Neutrophil (primary cell): ENCODE data around the gene ZC3H12C.
"Not testable (repeated sequence)": the region's sequence is repeated elsewhere in the genome, so short reads cannot be mapped to it uniquely, and the experiment has no call there.

Source experiments
- H3K27ac ChIP-seq: fragments of 200-600 bp; sonication (generic); 2 replicates; pipeline ENCODE4 v1.5.1; 2016; ENCODE audit warnings: mild to moderate bottlenecking, moderate library complexity
- H3K27me3 ChIP-seq: fragments of 200-600 bp; sonication (generic); 2 replicates; pipeline ENCODE4 v1.6.0; 2016; ENCODE audit warnings: mild to moderate bottlenecking
- H3K36me3 ChIP-seq: fragments of 200-600 bp; sonication (generic); 2 replicates; pipeline ENCODE4 v1.5.1; 2017
- H3K4me1 ChIP-seq, 2 experiments: fragments of 200-600 bp in 1 of 2; sonication (generic) in 1 of 2; 1 replicate in 1 of 2; 2 replicates in 1 of 2; pipeline versions ENCODE4 v1.5.1 to v1.6.1; 2013 to 2016; ENCODE audit warnings: low read depth in 1 of 2, low read length in 1 of 2, mild to moderate bottlenecking in 1 of 2, moderate library complexity in 1 of 2; ENCODE audit not compliant: control insufficient read depth in 1 of 2, insufficient read depth in 1 of 2
- H3K4me3 ChIP-seq, 2 experiments: fragments of 200-600 bp in 1 of 2; sonication (generic) in 1 of 2; 1 replicate in 1 of 2; 2 replicates in 1 of 2; pipeline ENCODE4 v1.5.1; 2013 to 2016; ENCODE audit warnings: low read depth in 1 of 2, low read length in 1 of 2, mild to moderate bottlenecking in 1 of 2, moderate library complexity in 1 of 2
- H3K9me3 ChIP-seq: fragments of 200-600 bp; sonication (generic); 2 replicates; pipeline ENCODE4 v1.5.1; 2016
- TF ChIP-seq, protein P1 (sequence below): fragments of 200-600 bp; sonication (generic); IDR thresholded peaks from 2 replicates; pipeline ENCODE4 v1.5.1; 2016; ENCODE audit warnings: antibody characterized with exemption

Gene ZC3H12C

DNA sequence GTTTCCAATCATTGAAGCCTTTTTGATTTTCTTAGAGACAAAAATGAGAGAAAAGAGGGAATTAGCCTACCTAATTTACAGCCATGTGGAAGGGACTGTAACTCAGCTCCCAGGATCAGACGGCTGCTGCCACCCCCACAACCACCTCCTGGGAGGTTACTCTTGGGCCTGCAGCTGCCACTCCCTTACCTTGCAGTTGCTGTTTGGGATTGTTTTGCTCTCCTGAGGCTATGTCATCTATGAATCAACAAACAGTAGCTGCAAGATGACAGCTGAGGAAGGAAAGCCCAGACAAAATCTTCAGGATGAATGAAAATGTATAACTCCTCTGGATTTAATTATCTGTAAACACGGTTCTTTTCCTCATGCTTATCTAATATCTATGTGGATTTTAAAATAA is 28.0 kb upstream of the ZC3H12C start:
- TF ChIP-seq, protein P1, sequence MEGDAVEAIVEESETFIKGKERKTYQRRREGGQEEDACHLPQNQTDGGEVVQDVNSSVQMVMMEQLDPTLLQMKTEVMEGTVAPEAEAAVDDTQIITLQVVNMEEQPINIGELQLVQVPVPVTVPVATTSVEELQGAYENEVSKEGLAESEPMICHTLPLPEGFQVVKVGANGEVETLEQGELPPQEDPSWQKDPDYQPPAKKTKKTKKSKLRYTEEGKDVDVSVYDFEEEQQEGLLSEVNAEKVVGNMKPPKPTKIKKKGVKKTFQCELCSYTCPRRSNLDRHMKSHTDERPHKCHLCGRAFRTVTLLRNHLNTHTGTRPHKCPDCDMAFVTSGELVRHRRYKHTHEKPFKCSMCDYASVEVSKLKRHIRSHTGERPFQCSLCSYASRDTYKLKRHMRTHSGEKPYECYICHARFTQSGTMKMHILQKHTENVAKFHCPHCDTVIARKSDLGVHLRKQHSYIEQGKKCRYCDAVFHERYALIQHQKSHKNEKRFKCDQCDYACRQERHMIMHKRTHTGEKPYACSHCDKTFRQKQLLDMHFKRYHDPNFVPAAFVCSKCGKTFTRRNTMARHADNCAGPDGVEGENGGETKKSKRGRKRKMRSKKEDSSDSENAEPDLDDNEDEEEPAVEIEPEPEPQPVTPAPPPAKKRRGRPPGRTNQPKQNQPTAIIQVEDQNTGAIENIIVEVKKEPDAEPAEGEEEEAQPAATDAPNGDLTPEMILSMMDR, result no peak
- no peak overlapping the region for H3K27ac ChIP-seq
- no peaks in the 10 kb centered on the region for H3K36me3 ChIP-seq
- H3K9me3 ChIP-seq, result no peaks in the 10 kb centered on the region
- H3K4me3 ChIP-seq, result no peak overlapping the region
- peaks cover 18 to 20% of the 10 kb centered on the region in 2 experiments for H3K4me1 ChIP-seq
- H3K27me3 ChIP-seq, result no peaks in the 10 kb centered on the region

DNA sequence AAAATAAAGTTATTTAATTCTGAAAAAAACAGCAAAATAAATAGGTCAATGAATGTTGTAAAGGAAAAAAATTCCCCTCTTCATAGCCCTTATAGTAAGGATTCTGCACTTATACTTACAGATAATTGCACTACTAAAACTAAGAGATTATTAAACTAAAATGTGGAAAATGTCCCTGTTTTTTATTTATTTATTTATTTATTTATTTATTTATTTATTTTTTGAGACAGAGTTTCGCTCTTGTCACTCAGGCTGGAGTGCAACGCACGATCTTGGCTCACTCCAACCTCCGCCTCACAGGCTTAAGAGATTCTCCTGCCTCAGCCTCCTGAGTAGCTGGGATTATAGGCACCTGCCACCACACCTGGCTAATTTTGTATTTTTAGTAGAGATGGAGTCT is 25.2 kb upstream of the ZC3H12C start:
- not testable (repeated sequence) for H3K27me3 ChIP-seq, H3K9me3 ChIP-seq, H3K4me3 ChIP-seq, H3K36me3 ChIP-seq, H3K27ac ChIP-seq
- H3K4me1 ChIP-seq, result peaks cover 28 to 35% of the 10 kb centered on the region in 2 experiments

DNA sequence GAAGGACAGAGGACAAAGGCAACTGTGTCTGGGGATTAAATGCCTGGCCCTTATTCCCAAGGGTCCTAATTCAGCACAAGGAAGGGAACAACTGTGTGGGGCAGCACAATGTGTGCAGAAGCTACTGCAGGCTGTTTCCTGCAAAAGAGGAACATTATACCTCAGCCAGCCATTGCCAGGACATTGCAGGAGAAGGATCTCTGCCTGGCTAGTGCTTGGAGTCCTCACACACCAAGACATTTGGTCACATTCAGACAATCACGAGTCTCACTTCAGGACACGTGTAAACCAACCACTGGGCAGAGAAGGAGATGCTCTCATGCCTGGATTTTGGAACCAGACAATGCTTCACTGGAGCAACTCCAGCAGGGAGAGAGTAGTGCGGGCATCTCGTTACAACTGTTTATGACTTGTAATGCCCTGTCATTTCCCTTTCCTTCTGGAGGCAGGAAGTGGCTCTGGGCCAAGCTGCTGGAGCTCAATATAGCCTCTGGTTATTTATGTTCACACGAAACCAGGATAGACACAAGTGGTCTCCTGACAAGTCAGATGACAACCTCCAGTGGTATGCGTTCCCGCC is 23.9 kb upstream of the ZC3H12C start:
- no peaks in the 10 kb centered on the region for H3K27me3 ChIP-seq
- H3K9me3 ChIP-seq, result no peaks in the 10 kb centered on the region
- H3K4me3 ChIP-seq, result peak overlapping the region; percentile 16 to 20
- peaks cover 41 to 48% of the 10 kb centered on the region in 2 experiments for H3K4me1 ChIP-seq
- TF ChIP-seq, protein P1, result no peak
- no peaks in the 10 kb centered on the region for H3K36me3 ChIP-seq
- peak overlapping the region; percentile 75 for H3K27ac ChIP-seq

DNA sequence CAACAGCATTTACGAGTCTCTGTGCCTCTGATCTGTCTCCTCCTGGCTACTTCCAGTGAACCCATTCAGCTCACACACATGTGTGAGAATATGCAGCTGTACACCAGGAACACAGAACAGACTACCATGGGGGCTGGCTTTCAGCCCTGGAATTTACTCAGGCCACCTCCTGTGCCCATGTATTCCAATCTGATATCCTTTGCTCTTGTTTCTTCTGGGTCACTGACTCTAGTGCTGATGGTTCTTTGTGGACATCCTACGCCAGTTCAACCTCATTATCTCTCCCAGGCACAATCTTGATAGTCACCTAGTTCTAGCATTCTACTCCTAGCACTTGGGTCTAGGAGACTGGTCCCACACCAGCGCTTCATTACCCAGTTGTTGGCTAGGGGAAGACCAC is 23.0 kb upstream of the ZC3H12C start:
- no peaks in the 10 kb centered on the region for H3K36me3 ChIP-seq
- H3K27me3 ChIP-seq, result no peaks in the 10 kb centered on the region
- TF ChIP-seq, protein P1, result no peak
- H3K4me1 ChIP-seq, result peaks cover 50 to 57% of the 10 kb centered on the region in 2 experiments
- no peak overlapping the region for H3K27ac ChIP-seq
- no peaks in the 10 kb centered on the region for H3K9me3 ChIP-seq
- H3K4me3 ChIP-seq, result no peak overlapping the region

DNA sequence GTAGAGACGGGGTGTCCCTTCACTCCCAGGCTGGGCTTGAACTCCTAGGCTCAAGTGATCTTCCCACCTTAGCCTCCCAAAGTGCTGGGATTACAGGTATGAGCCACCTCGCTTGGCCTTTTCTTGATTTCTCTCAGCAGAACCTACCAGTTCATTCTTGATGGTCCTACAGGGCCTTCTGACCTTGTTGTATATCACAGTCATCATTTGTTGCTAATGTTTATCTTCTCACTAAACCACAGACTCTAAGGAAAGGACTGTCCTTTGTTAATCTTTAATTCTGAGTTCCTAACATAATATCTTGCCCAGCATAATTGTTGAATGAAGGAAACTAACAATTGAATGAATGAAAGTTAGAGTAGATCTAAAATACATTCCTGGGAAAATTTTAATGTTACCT is 22.0 kb upstream of the ZC3H12C start:
- TF ChIP-seq, protein P1, result no peak
- Histone ChIP-seq H3K36me3 (no peaks in the 10 kb centered on the region), H3K4me3 (no peak overlapping the region), H3K27ac (no peak overlapping the region), H3K27me3 (no peaks in the 10 kb centered on the region), H3K9me3 (no peaks in the 10 kb centered on the region), H3K4me1 (peaks cover 60 to 67% of the 10 kb centered on the region in 2 experiments)

DNA sequence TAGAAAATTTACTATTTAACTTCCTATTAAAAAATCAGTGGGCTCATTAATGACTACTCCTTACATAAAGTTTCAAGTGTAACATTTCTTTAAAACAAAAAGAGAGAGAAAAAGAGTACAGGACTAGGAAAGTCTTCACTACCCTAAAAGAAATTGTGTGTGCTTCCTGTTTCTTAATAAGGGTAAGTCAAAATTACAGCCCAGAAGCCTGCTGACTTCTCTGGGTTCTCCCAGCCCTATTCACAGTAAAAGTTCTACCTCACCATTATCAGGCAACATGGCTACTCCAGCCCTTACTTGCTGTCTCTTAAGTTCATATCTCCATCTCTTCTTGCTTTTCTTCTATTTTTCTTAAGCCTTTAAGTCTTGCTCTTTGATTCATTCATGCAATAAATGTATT is 20.3 kb upstream of the ZC3H12C start:
- Histone ChIP-seq H3K4me1 (peaks cover 66 to 76% of the 10 kb centered on the region in 2 experiments), H3K27me3 (no peaks in the 10 kb centered on the region), H3K27ac (peak overlapping the region; percentile 45), H3K36me3 (no peaks in the 10 kb centered on the region), H3K4me3 (no peak overlapping the region), H3K9me3 (no peaks in the 10 kb centered on the region)
- TF ChIP-seq, protein P1, result no peak
